Upper lobe of right lung (tissue), 1 donor: ENCODE measurements around the gene S100A5. TPM values are rescaled to one million over a fixed set of nuclear protein-coding genes. Genes with fewer than 3 reads are reported as not detected.

Experiments used
- ATAC-seq: fragments of 200-7000 bp; cut with Tn5 transposase; one replicate; pipeline ENCODE4 v1.9.1; 2020; ENCODE audit warnings: mild to moderate bottlenecking, moderate library complexity
- DNase-seq: peaks from one replicate; pipeline ENCODE4 v3.0.0-alpha.2; 2020
- H3K27ac ChIP-seq: fragments of 200-600 bp; one replicate; pipeline ENCODE4 v1.8.0; 2022
- H3K27me3 ChIP-seq: fragments of 200-600 bp; one replicate; pipeline ENCODE4 v1.8.0; 2022; ENCODE audit warnings: mild to moderate bottlenecking
- H3K36me3 ChIP-seq: fragments of 200-600 bp; one replicate; pipeline ENCODE4 v1.8.0; 2022
- H3K4me1 ChIP-seq: fragments of 200-600 bp; one replicate; pipeline ENCODE4 v1.8.0; 2022
- H3K4me3 ChIP-seq: fragments of 200-600 bp; one replicate; pipeline ENCODE4 v1.8.0; 2022; ENCODE audit warnings: mild to moderate bottlenecking
- H3K9me3 ChIP-seq: fragments of 200-600 bp; one replicate; pipeline ENCODE4 v1.8.0; 2022
- intact Hi-C: fragments of 100-400 bp; cut with DNase I; formaldehyde crosslinking; loops from one replicate; pipeline ENCODE4 v1.11.0; 2022
- total RNA-seq: library from RNA; stranded (reverse); fragmentation: NEBNext Ultra II Directional; extraction: Animal tissue kit (Norgen Biotek cat#: 25700); gene quantifications from one replicate; pipeline ENCODE4 v1.2.1, GENCODE V29; 2021
- TF ChIP-seq, protein P1 (sequence below): fragments of 200-600 bp; IDR thresholded peaks from one replicate; pipeline ENCODE4 v1.8.0; 2022; ENCODE audit warnings: antibody characterized with exemption
- donor health status: DM: no; HTN: yes; CAD: no; lungs with severe emphysema.

The S100A5 gene
- total RNA-seq, 1 donor from 2014 or later, result not detected

DNA sequence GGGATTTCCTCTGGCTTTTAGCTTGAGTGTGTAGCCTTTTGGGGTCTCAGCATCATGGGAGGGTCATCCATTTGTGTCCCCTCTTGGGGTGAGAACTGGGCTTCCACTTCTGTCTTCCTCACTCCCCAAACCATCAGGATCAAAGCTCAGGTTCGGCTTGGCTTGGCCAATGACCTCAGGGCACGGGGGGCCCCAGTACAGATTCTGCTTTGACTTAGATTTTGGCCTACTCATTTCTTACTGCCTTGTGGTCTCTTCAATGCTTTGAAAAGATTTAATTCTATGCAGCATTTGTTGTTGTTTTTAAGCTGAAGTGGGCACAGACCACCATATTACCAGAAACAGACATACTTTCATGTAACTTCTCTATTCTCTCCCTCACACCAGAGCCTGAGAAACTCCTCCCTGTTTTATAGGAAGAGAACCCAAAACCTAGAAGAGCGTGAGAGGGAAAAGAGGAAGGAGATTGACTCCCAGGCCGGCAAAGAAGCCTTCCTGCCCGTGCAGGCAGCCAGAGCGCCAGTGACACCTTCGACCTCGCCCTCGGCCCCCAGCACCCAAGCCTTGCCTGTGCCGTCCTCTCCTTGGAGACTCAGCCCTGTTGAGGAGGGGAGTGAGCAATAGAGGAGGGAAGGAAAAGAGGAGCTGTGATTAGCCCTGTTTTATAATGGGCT is 10.2 kb upstream of the S100A5 start:
- Histone ChIP-seq H3K27me3 (no peaks in the 10 kb centered on the region), H3K4me1 (peaks cover 44% of the 10 kb centered on the region), H3K27ac (no peak overlapping the region), H3K4me3 (no peak overlapping the region), H3K9me3 (no peaks in the 10 kb centered on the region), H3K36me3 (no peaks in the 10 kb centered on the region)
- TF ChIP-seq, protein P1, sequence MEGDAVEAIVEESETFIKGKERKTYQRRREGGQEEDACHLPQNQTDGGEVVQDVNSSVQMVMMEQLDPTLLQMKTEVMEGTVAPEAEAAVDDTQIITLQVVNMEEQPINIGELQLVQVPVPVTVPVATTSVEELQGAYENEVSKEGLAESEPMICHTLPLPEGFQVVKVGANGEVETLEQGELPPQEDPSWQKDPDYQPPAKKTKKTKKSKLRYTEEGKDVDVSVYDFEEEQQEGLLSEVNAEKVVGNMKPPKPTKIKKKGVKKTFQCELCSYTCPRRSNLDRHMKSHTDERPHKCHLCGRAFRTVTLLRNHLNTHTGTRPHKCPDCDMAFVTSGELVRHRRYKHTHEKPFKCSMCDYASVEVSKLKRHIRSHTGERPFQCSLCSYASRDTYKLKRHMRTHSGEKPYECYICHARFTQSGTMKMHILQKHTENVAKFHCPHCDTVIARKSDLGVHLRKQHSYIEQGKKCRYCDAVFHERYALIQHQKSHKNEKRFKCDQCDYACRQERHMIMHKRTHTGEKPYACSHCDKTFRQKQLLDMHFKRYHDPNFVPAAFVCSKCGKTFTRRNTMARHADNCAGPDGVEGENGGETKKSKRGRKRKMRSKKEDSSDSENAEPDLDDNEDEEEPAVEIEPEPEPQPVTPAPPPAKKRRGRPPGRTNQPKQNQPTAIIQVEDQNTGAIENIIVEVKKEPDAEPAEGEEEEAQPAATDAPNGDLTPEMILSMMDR, result no peak
- DNase-seq (peak; percentile 54), ATAC-seq (peak; percentile 56)
- intact Hi-C loops, result no loop called here

GRCh38 chr1:153550398-153550758 is 9.6 kb upstream of the S100A5 start:
- no peaks in the 10 kb centered on the region for H3K36me3 ChIP-seq
- H3K9me3 ChIP-seq, result no peaks in the 10 kb centered on the region
- peaks cover 50% of the 10 kb centered on the region for H3K4me1 ChIP-seq
- DNase-seq, result peak; percentile 11
- no peaks in the 10 kb centered on the region for H3K27me3 ChIP-seq
- TF ChIP-seq, protein P1, result no peak
- H3K27ac ChIP-seq, result no peak overlapping the region
- intact Hi-C loops, result no loop called here
- no peak overlapping the region for H3K4me3 ChIP-seq
- no peak for ATAC-seq

- Histone ChIP-seq H3K27ac (peak overlapping the region; percentile 36), H3K4me1 (peaks cover 53% of the 10 kb centered on the region), H3K4me3 (no peak overlapping the region), H3K27me3 (no peaks in the 10 kb centered on the region), H3K9me3 (no peaks in the 10 kb centered on the region), H3K36me3 (no peaks in the 10 kb centered on the region)
- ATAC-seq, result no peak
- DNase-seq, result peak; percentile 62
- TF ChIP-seq, protein P1, result no peak
- intact Hi-C loops, result no loop called here
Observed at GRCh38 chr1:153549741-153550397, 9.1 kb upstream of the S100A5 start.

- H3K36me3 ChIP-seq, result no peaks in the 10 kb centered on the region
- H3K9me3 ChIP-seq, result no peaks in the 10 kb centered on the region
- H3K4me1 ChIP-seq, result peaks cover 53% of the 10 kb centered on the region
- intact Hi-C loops, result no loop called here
- TF ChIP-seq, protein P1, result no peak
- DNase-seq (peak; percentile 65), ATAC-seq (no peak)
- peak within 1 kb of the TSS; percentile 36 for H3K27ac ChIP-seq
- H3K4me3 ChIP-seq, result no peak within 1 kb of the TSS
- H3K27me3 ChIP-seq, result no peaks in the 10 kb centered on the region
Observed at GRCh38 chr1:153548722-153549688, 8.3 kb upstream of the S100A5 start, which contains the start of gene S100A3. TSS of gene S100A3 (minus strand) at chr1:153549258. CDS start at chr1:153548485, 773 bp downstream.

DNA sequence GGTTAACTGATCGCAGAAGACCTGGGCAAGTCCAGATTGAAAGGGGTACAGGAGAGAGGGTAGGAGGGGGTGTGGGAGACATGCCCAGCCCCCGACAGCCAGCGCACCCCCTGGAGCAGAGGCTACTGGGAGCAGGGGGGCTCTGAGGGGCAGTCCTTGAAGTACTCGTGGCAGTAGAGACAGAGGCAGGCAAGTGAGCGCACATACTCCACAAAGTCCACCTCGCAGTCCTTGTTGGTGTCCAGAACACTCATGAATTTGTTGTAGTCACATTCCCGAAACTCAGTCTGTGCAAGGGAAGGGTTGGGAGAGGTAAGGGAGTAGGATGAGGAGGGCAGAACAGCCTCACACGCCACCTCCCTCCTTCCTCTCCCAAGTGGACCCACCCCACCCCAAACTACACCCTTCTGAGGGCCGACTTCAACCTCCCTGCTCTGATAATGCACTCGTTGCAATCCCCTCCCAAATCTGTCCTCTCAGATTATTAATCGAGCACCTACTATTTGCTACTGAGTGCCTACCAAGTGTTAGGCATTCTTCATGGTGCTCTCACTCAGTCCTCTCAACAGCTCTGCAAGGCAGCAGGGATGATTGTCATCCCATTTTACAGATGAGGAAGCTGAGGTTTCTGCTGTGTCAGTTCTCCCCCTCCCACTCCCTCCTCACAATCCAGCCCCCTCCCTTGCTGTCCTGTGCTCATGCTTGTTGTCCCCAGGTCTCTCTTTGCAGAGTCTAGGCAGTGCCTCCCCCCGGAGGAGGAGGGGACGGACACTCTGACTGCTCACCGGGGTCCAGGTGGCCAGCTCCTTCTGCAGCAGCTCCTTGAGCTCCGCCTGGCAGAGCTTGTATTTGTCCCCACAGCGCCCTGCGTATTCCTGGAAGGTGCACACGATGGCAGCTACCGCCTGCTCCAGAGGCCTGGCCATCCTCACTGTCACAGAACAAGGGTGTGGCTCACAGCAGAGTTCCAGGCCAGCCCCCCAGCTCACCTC is 7.1 kb upstream of the S100A5 start:
- Histone ChIP-seq H3K9me3 (no peaks in the 10 kb centered on the region), H3K4me1 (peaks cover 53% of the 10 kb centered on the region), H3K27ac (no peak overlapping the region), H3K36me3 (no peaks in the 10 kb centered on the region), H3K4me3 (no peak overlapping the region), H3K27me3 (no peaks in the 10 kb centered on the region)
- ATAC-seq (no peak), DNase-seq (peak; percentile 18)
- TF ChIP-seq, protein P1, result no peak
- intact Hi-C loops, result no loop called here
